GM12878 (cell line): Measurements from ENCODE around the gene TOP2A. TPM values are rescaled to one million over a fixed set of nuclear protein-coding genes. Genes with fewer than 3 reads are reported as not detected.

Experiments used
- E4F1 ChIP-seq: fragments of 450-650 bp; IDR thresholded peaks from 2 replicates; pipeline ENCODE4 v1.6.1; 2018; ENCODE audit warnings: borderline replicate concordance, mild to moderate bottlenecking; ENCODE audit not compliant: partially characterized antibody
- RAD21 ChIP-seq: IDR thresholded peaks from 2 replicates; pipeline ENCODE4 v1.6.1; 2011; ENCODE audit warnings: mild to moderate bottlenecking, low read depth, low read length, moderate library complexity; ENCODE audit not compliant: insufficient read depth
- SMAD5 ChIP-seq: IDR thresholded peaks from 2 replicates; pipeline ENCODE4 v1.6.1; 2016; ENCODE audit warnings: antibody characterized with exemption, low read depth
- SMARCA5 ChIP-seq: fragments of 450-650 bp; IDR thresholded peaks from 2 replicates; pipeline ENCODE4 v1.6.1; 2017; ENCODE audit warnings: mild to moderate bottlenecking
- ZNF592 ChIP-seq: fragments of 450-650 bp; IDR thresholded peaks from 2 replicates; pipeline ENCODE4 v1.6.1; 2017; ENCODE audit warnings: mild to moderate bottlenecking, moderate library complexity
- polyA plus RNA-seq, 11 experiments: library from polyadenylated mRNA; depleted of rRNA in 4 of 11; unstranded in 6 of 11; stranded (reverse) in 5 of 11; fragments of >200 nt; fragmentation: Nextera tagmentation in 4 of 11; fragmentation: Illumina TruSeq in 1 of 11; extraction: Ambion mirVana in 4 of 11; extraction: Trizol in 1 of 11; gene quantifications; 1 replicate in 1 of 11; 2 replicates in 10 of 11; pipeline versions ENCODE4 v1.2.1 to v1.2.3, GENCODE V29; 2011 to 2016; ENCODE audit warnings: inconsistent platforms in 2 of 11, missing spikeins in 2 of 11, low read depth in 1 of 11
- total RNA-seq, 4 experiments: library from RNA; depleted of rRNA in 3 of 4; stranded (reverse); fragments of >200 nt in 3 of 4; fragmentation: Illumina TruSeq in 1 of 4; extraction: Trizol in 1 of 4; gene quantifications; 2 replicates each; pipeline versions ENCODE4 v1.2.1 to v1.2.3, GENCODE V29; 2013 to 2021
- TF ChIP-seq, protein P1 (sequence below): fragments of 450-650 bp; IDR thresholded peaks from 2 replicates; pipeline ENCODE4 v1.6.1; 2018; ENCODE audit warnings: mild to moderate bottlenecking, low read depth, moderate library complexity; ENCODE audit not compliant: partially characterized antibody

Gene TOP2A
- total and polyA plus RNA-seq, 10 of the 15 experiments (the other 5 are each of a cell fraction or from before 2014, with no cell fraction given) = 117 to 275 (median 232) TPM

GRCh38 chr17:40358323-40359038 lies 59.2 kb downstream of the TOP2A start (continued):
- TF ChIP-seq ZNF592 = peak; percentile 60; the same call in 1 of the 2 replicates
- TF ChIP-seq, protein P1, sequence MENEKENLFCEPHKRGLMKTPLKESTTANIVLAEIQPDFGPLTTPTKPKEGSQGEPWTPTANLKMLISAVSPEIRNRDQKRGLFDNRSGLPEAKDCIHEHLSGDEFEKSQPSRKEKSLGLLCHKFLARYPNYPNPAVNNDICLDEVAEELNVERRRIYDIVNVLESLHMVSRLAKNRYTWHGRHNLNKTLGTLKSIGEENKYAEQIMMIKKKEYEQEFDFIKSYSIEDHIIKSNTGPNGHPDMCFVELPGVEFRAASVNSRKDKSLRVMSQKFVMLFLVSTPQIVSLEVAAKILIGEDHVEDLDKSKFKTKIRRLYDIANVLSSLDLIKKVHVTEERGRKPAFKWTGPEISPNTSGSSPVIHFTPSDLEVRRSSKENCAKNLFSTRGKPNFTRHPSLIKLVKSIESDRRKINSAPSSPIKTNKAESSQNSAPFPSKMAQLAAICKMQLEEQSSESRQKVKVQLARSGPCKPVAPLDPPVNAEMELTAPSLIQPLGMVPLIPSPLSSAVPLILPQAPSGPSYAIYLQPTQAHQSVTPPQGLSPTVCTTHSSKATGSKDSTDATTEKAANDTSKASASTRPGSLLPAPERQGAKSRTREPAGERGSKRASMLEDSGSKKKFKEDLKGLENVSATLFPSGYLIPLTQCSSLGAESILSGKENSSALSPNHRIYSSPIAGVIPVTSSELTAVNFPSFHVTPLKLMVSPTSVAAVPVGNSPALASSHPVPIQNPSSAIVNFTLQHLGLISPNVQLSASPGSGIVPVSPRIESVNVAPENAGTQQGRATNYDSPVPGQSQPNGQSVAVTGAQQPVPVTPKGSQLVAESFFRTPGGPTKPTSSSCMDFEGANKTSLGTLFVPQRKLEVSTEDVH = no peak
- no peak for TF ChIP-seq SMAD5
- TF ChIP-seq RAD21 = peak; percentile 83
- TF ChIP-seq E4F1 = peak; percentile 34
- peak; percentile 53; the same call in 1 of the 2 replicates for TF ChIP-seq SMARCA5
- TF ChIP-seq, all 136 proteins: peak for 17
